HG02884 (cell line): Measurements from ENCODE around the gene CECR2.
"Not testable (repeated sequence)": the region's sequence is repeated elsewhere in the genome, so short reads cannot be mapped to it uniquely, and the experiment has no call there.

Source experiments
- ATAC-seq: cut with Tn5 transposase; IDR thresholded peaks from one replicate; pipeline ENCODE4 v1.9.1; 2021; ENCODE audit warnings: mild to moderate bottlenecking, moderate library complexity; ENCODE audit not compliant: unreplicated experiment

The CECR2 gene

GRCh38 chr22:17400305-17400704 is 31.0 kb downstream of the CECR2 start:
- no peak for ATAC-seq

GRCh38 chr22:17401728-17402127 is 32.5 kb downstream of the CECR2 start:
- no peak for ATAC-seq

- no peak for ATAC-seq
Measured at GRCh38 chr22:17402293-17402692, 33.0 kb downstream of the CECR2 start.

GRCh38 chr22:17403906-17404305 is 34.6 kb downstream of the CECR2 start:
- no peak for ATAC-seq

- no peak for ATAC-seq
Measured at GRCh38 chr22:17407643-17408042, 38.4 kb downstream of the CECR2 start.

- no peak for ATAC-seq
Measured at GRCh38 chr22:17410576-17410975, 41.3 kb downstream of the CECR2 start.

GRCh38 chr22:17411213-17411612 is 42.0 kb downstream of the CECR2 start:
- no peak for ATAC-seq

- ATAC-seq = no peak
Measured at GRCh38 chr22:17412232-17412631, 43.0 kb downstream of the CECR2 start.

GRCh38 chr22:17418890-17419324 is 49.6 kb downstream of the CECR2 start:
- no peak for ATAC-seq

GRCh38 chr22:17419348-17419747 is 50.1 kb downstream of the CECR2 start:
- ATAC-seq = no peak

GRCh38 chr22:17422736-17423343 is 53.6 kb downstream of the CECR2 start:
- ATAC-seq = no peak

GRCh38 chr22:17423616-17424015 is 54.4 kb downstream of the CECR2 start:
- no peak for ATAC-seq

GRCh38 chr22:17427528-17427927 is 58.3 kb downstream of the CECR2 start:
- not testable (repeated sequence) for ATAC-seq

GRCh38 chr22:17429516-17429915 is 60.3 kb downstream of the CECR2 start:
- ATAC-seq = no peak

- ATAC-seq = no peak
Measured at GRCh38 chr22:17430412-17430811, 61.2 kb downstream of the CECR2 start.

GRCh38 chr22:17431179-17431578 is 61.9 kb downstream of the CECR2 start:
- no peak for ATAC-seq

- no peak for ATAC-seq
Measured at GRCh38 chr22:17434856-17435255, 65.6 kb downstream of the CECR2 start.

- no peak for ATAC-seq
Measured at GRCh38 chr22:17435375-17435774, 66.1 kb downstream of the CECR2 start.

- ATAC-seq = no peak
Measured at GRCh38 chr22:17436382-17436980, 67.2 kb downstream of the CECR2 start.

GRCh38 chr22:17436981-17437412 is 67.7 kb downstream of the CECR2 start:
- ATAC-seq = no peak

- no peak for ATAC-seq
Measured at GRCh38 chr22:17438026-17438425, 68.8 kb downstream of the CECR2 start.

GRCh38 chr22:17441326-17441725 is 72.1 kb downstream of the CECR2 start:
- ATAC-seq = no peak
